Measurements from ENCODE around the gene TBL3.
A peak's percentile ranks its signal among the peaks of the same experiment; 100 is the strongest.

DNA sequence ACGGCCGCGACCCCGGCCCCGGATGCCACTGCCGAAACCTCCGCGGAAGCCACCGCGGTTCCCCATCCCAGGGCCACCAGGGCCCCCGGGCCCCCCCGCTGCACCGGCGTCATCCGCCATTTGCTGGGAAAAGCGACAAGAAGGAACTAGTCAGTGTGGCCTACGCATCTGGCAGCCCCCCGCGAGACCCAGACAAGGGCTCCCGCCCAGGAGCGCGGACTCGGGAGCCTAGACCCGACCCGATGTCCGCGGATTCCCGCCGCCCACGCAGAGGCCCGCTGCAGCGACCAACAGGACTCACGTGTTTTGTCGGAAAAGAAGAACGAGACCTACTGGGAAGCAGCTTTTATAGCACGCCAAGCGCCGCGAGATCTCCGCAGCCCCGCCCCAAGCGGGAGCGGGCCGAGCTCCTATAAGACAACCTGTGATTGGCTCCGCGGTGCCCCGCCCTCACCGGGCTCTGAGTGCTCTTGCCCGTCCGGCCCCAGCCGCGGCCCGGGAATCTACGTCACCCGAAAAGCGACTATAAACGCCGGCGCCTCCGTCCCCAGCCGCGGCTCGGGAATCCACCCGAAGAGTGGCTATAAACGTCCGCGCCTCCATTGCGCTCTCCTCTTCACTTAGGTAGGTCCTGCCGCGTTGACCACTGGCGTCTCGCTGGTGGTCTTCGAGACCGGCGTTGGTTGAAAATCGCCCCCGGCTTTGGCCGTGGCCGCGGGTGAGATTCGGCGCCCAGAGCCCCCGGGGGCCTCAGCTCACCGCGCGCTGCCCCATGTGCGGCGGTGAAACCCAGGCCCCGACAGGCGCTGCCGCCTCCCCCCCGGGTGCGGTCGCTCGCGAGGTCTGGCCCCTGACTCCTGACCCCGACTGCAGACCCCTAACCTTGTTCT is 7.1 kb upstream of the TBL3 start, which contains the start of gene RPS2:
- TF ChIP-seq RAD21 (IDR thresholded peaks at IDR 0.05; ENCODE audit: low read depth): no peak
- peak; percentile 90 for TF ChIP-seq CREB1 (IDR thresholded peaks at IDR 0.05; ENCODE audit: low read depth)
- TF ChIP-seq TEAD4 (IDR thresholded peaks at IDR 0.05): no peak
- no peak for TF ChIP-seq EP300 (IDR thresholded peaks at IDR 0.05; ENCODE audit: borderline replicate concordance)
- TF ChIP-seq, protein P1, sequence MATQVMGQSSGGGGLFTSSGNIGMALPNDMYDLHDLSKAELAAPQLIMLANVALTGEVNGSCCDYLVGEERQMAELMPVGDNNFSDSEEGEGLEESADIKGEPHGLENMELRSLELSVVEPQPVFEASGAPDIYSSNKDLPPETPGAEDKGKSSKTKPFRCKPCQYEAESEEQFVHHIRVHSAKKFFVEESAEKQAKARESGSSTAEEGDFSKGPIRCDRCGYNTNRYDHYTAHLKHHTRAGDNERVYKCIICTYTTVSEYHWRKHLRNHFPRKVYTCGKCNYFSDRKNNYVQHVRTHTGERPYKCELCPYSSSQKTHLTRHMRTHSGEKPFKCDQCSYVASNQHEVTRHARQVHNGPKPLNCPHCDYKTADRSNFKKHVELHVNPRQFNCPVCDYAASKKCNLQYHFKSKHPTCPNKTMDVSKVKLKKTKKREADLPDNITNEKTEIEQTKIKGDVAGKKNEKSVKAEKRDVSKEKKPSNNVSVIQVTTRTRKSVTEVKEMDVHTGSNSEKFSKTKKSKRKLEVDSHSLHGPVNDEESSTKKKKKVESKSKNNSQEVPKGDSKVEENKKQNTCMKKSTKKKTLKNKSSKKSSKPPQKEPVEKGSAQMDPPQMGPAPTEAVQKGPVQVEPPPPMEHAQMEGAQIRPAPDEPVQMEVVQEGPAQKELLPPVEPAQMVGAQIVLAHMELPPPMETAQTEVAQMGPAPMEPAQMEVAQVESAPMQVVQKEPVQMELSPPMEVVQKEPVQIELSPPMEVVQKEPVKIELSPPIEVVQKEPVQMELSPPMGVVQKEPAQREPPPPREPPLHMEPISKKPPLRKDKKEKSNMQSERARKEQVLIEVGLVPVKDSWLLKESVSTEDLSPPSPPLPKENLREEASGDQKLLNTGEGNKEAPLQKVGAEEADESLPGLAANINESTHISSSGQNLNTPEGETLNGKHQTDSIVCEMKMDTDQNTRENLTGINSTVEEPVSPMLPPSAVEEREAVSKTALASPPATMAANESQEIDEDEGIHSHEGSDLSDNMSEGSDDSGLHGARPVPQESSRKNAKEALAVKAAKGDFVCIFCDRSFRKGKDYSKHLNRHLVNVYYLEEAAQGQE (IDR thresholded peaks at IDR 0.05; ENCODE audit: low read depth): no peak
